Spleen (tissue), 7 donors: ENCODE measurements around the gene NEUROD4.

Experiments
- POLR2A ChIP-seq, 3 donors: fragments of 450-650 bp; IDR thresholded peaks; one replicate each; pipeline ENCODE4 v1.5.1; 2017; ENCODE audit warnings: antibody characterized with exemption in 3 of 3, mild to moderate bottlenecking in 1 of 3
- POLR2AphosphoS5 ChIP-seq, 3 donors: sonication (generic); formaldehyde crosslinking; IDR thresholded peaks; one replicate each; pipeline ENCODE4 v1.5.1; 2017; ENCODE audit warnings: antibody characterized with exemption in 3 of 3
- TF ChIP-seq, protein P1 (sequence below), 11 experiments: fragments of 200-600 bp in 7 of 11; fragments of 450-650 bp in 4 of 11; sonication (generic) in 4 of 11; IDR thresholded peaks in 8 of 11; conservative IDR thresholded peaks in 3 of 11; 1 replicate in 7 of 11; 2 replicates in 4 of 11; pipeline versions ENCODE4 v1.4.0 to v1.8.0; 2016 to 2021; ENCODE audit warnings: antibody characterized with exemption in 11 of 11, inconsistent platforms in 4 of 11, mild to moderate bottlenecking in 1 of 11
- donor health status: DM: no; HTN: no; CAD: no; lungs with moderate emphysema.
- donor health status: DM: no; HTN: no; CAD: no.
- donor health status: DM: no; HTN: no; CAD: no.

DNA sequence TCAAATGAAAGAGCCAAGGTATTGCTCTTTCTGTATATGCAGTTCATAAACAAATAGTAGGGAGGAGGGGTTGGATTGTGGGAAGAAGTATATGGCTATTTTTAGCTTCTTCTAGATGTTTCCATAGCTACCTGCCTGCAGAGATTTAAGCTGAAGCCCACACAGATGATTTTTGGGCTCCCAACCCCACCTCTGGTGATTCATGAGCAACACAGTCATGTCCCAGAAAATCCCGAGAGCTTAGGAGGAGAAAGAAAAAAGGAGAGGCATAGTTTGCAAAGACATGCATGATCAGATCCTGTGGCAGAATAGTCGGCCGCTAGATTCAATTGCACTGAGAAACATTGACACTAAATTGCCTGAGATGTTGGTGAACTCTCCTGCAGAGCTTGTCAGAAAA is 49.0 kb upstream of the NEUROD4 start:
- TF ChIP-seq POLR2A (IDR thresholded peaks at IDR 0.05) (no peak), POLR2AphosphoS5 (IDR thresholded peaks at IDR 0.05) (no peak)
- TF ChIP-seq, protein P1, sequence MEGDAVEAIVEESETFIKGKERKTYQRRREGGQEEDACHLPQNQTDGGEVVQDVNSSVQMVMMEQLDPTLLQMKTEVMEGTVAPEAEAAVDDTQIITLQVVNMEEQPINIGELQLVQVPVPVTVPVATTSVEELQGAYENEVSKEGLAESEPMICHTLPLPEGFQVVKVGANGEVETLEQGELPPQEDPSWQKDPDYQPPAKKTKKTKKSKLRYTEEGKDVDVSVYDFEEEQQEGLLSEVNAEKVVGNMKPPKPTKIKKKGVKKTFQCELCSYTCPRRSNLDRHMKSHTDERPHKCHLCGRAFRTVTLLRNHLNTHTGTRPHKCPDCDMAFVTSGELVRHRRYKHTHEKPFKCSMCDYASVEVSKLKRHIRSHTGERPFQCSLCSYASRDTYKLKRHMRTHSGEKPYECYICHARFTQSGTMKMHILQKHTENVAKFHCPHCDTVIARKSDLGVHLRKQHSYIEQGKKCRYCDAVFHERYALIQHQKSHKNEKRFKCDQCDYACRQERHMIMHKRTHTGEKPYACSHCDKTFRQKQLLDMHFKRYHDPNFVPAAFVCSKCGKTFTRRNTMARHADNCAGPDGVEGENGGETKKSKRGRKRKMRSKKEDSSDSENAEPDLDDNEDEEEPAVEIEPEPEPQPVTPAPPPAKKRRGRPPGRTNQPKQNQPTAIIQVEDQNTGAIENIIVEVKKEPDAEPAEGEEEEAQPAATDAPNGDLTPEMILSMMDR (IDR thresholded peaks at IDR 0.05 in 8 of 11, conservative IDR thresholded peaks at IDR 0.05 in 3 of 11): no peak
